H1 (cell line): ENCODE data around the gene POU6F2. TPM values are rescaled to one million over a fixed set of nuclear protein-coding genes. Genes with fewer than 3 reads are reported as not detected.

ENCODE experiments used
- CTCF ChIA-PET: fragments of 300-600 bp; sonication (Branson Sonifier 250); formaldehyde crosslinking; loops from one replicate; lab custom pipeline; 2021; ENCODE audit not compliant: partially characterized antibody; lab: Charles Lee
- POLR2A ChIA-PET: fragments of 300-600 bp; sonication (Branson Sonifier 250); formaldehyde crosslinking; loops from one replicate; lab custom pipeline; 2021; ENCODE audit warnings: inconsistent platforms; ENCODE audit not compliant: partially characterized antibody; lab: Charles Lee
- DNase-seq, 2 experiments: peaks; one replicate each; pipeline versions ENCODE4 v3.0.0 to v3.0.0-alpha.2; 2010 to 2022; ENCODE audit warnings: low spot score in 2 of 2, low read depth in 1 of 2, mixed read lengths in 1 of 2
- FAIRE-seq: peaks from 2 replicates; lab custom pipeline; 2011; peaks lifted over from hg19 to GRCh38; lab: Jason Lieb, UNC
- H2AFZ ChIP-seq: 2 replicates; pipeline ENCODE4 v1.8.1; 2012; ENCODE audit warnings: low read length, inconsistent platforms
- H2AK5ac ChIP-seq: 2 replicates; pipeline ENCODE4 v1.6.1; 2013; ENCODE audit warnings: low read depth, low read length
- H2BK120ac ChIP-seq: replicated peaks from 2 replicates; pipeline ENCODE3; 2013; ENCODE audit warnings: low read depth, low read length, inconsistent platforms
- H2BK12ac ChIP-seq: 2 replicates; pipeline ENCODE4 v1.6.1; 2013; ENCODE audit warnings: low read depth, low read length
- H2BK15ac ChIP-seq: 2 replicates; pipeline ENCODE4 v1.6.1; 2013; ENCODE audit warnings: low read length
- H2BK20ac ChIP-seq: 2 replicates; pipeline ENCODE4 v1.6.1; 2013; ENCODE audit warnings: low read length
- H2BK5ac ChIP-seq: 2 replicates; pipeline ENCODE4 v1.6.1; 2013; ENCODE audit warnings: low read depth, low read length
- H3K14ac ChIP-seq: 2 replicates; pipeline ENCODE4 v1.6.1; 2013; ENCODE audit warnings: inconsistent platforms; ENCODE audit not compliant: insufficient read length
- H3K18ac ChIP-seq: 2 replicates; pipeline ENCODE4 v1.6.1; 2013; ENCODE audit warnings: low read length; ENCODE audit errors: extremely low read depth
- H3K23ac ChIP-seq: 2 replicates; pipeline ENCODE4 v1.6.1; 2013; ENCODE audit warnings: inconsistent platforms; ENCODE audit not compliant: insufficient read length
- H3K23me2 ChIP-seq: 2 replicates; pipeline ENCODE4 v1.6.1; 2013; ENCODE audit warnings: low read depth, low read length
- H3K27ac ChIP-seq: 2 replicates; pipeline ENCODE4 v1.6.1; 2011; ENCODE audit warnings: low read depth, low read length, inconsistent platforms
- H3K27me3 ChIP-seq, 4 experiments: replicated peaks in 1 of 4; 1 replicate in 1 of 4; 2 replicates in 3 of 4; pipeline versions ENCODE4 v1.6.1 to v1.8.1; 2011 to 2013; ENCODE audit warnings: low read length in 3 of 4, mild to moderate bottlenecking in 3 of 4, inconsistent platforms in 2 of 4, mixed read lengths in 2 of 4, moderate library complexity in 1 of 4; ENCODE audit not compliant: control insufficient read depth in 3 of 4, insufficient read depth in 3 of 4; ENCODE audit errors: extremely low read depth in 1 of 4
- H3K36me3 ChIP-seq, 4 experiments: 2 replicates each; pipeline versions ENCODE4 v1.6.1 to v1.8.1; 2011 to 2013; ENCODE audit warnings: mild to moderate bottlenecking in 4 of 4, low read length in 3 of 4, moderate library complexity in 2 of 4, control low read depth in 1 of 4, inconsistent platforms in 1 of 4; ENCODE audit not compliant: insufficient read depth in 4 of 4, control insufficient read depth in 2 of 4
- H3K4ac ChIP-seq: replicated peaks from 2 replicates; pipeline ENCODE3; 2013; ENCODE audit warnings: low read length, low read depth, mixed read lengths, inconsistent platforms; ENCODE audit not compliant: insufficient read length
- H3K4me1 ChIP-seq, 4 experiments: replicated peaks in 1 of 4; 1 replicate in 1 of 4; 2 replicates in 3 of 4; pipeline versions ENCODE4 v1.6.1 to v1.8.1; 2011 to 2013; ENCODE audit warnings: low read length in 3 of 4, inconsistent platforms in 2 of 4, mixed read lengths in 1 of 4; ENCODE audit not compliant: insufficient read depth in 4 of 4, control insufficient read depth in 3 of 4
- H3K4me2 ChIP-seq, 2 experiments: 2 replicates each; pipeline versions ENCODE4 v1.6.1 to v1.8.1; 2011 to 2013; ENCODE audit warnings: low read depth in 2 of 2, low read length in 2 of 2, control low read depth in 1 of 2, inconsistent platforms in 1 of 2, mild to moderate bottlenecking in 1 of 2; ENCODE audit not compliant: insufficient read depth in 1 of 2
- H3K4me3 ChIP-seq, 4 experiments: fragments of 200-600, 300-600 bp in 1 of 4; sonication (generic), shearing (Covaris generic), sonication (Bioruptor Twin) in 1 of 4; 2 replicates each; pipeline versions ENCODE4 v1.5.1 to v1.8.1; 2011 to 2016; ENCODE audit warnings: low read length in 4 of 4, low read depth in 3 of 4, control low read depth in 2 of 4, inconsistent platforms in 2 of 4, mild to moderate bottlenecking in 2 of 4, mixed read lengths in 1 of 4, moderate library complexity in 1 of 4; ENCODE audit not compliant: insufficient read depth in 2 of 4; ENCODE audit errors: extremely low read depth in 1 of 4
- H3K56ac ChIP-seq: replicated peaks from 2 replicates; pipeline ENCODE3; 2013; ENCODE audit warnings: low read depth, mild to moderate bottlenecking, mixed read lengths, low read length, inconsistent platforms; ENCODE audit not compliant: insufficient read length
- H3K79me1 ChIP-seq: 2 replicates; pipeline ENCODE4 v1.6.1; 2013; ENCODE audit warnings: low read depth, low read length, control low read depth
- H3K79me2 ChIP-seq, 2 experiments: 2 replicates each; pipeline versions ENCODE4 v1.6.1 to v1.8.1; 2012 to 2013; ENCODE audit warnings: low read length in 2 of 2, mild to moderate bottlenecking in 2 of 2, inconsistent platforms in 1 of 2; ENCODE audit not compliant: insufficient read depth in 2 of 2, control insufficient read depth in 1 of 2
- H3K9ac ChIP-seq, 4 experiments: replicated peaks in 1 of 4; 1 replicate in 1 of 4; 2 replicates in 3 of 4; pipeline versions ENCODE4 v1.6.1 to v1.8.1; 2011 to 2013; ENCODE audit warnings: low read depth in 3 of 4, low read length in 3 of 4, control low read depth in 2 of 4, mild to moderate bottlenecking in 2 of 4, moderate library complexity in 2 of 4, inconsistent platforms in 1 of 4; ENCODE audit errors: extremely low read depth in 1 of 4
- H3K9me3 ChIP-seq, 2 experiments: 2 replicates each; pipeline versions ENCODE4 v1.6.1 to v1.8.1; 2012 to 2013; ENCODE audit warnings: mild to moderate bottlenecking in 2 of 2, moderate library complexity in 2 of 2, control low read depth in 1 of 2, inconsistent platforms in 1 of 2, low read depth in 1 of 2, low read length in 1 of 2, mixed read lengths in 1 of 2; ENCODE audit not compliant: insufficient read depth in 2 of 2
- H4K20me1 ChIP-seq, 2 experiments: replicated peaks in 1 of 2; 2 replicates each; pipeline versions ENCODE3 to v1.8.1; 2011 to 2013; ENCODE audit warnings: inconsistent platforms in 2 of 2, low read length in 2 of 2, mild to moderate bottlenecking in 1 of 2; ENCODE audit not compliant: insufficient read depth in 2 of 2, control insufficient read depth in 1 of 2
- H4K5ac ChIP-seq: 2 replicates; pipeline ENCODE4 v1.6.1; 2013; ENCODE audit warnings: low read length, low read depth, mixed read lengths, inconsistent platforms; ENCODE audit not compliant: insufficient read length
- H4K8ac ChIP-seq: 2 replicates; pipeline ENCODE4 v1.8.0; 2013; ENCODE audit warnings: mild to moderate bottlenecking, moderate library complexity, low read length, inconsistent platforms; ENCODE audit not compliant: insufficient read depth; ENCODE audit errors: extremely low read depth
- H4K91ac ChIP-seq: replicated peaks from 2 replicates; pipeline ENCODE3; 2013; ENCODE audit warnings: low read length, mixed read lengths, inconsistent platforms; ENCODE audit not compliant: insufficient read length
- ASH2L ChIP-seq: fragments of 200-600, 300-600 bp; sonication (generic); IDR thresholded peaks from one replicate; pipeline ENCODE4 v1.7.1; 2017; ENCODE audit warnings: low read length
- FOSL1 ChIP-seq: IDR thresholded peaks from 2 replicates; pipeline ENCODE4 v1.6.1; 2011; ENCODE audit warnings: mild to moderate bottlenecking, low read depth, low read length, moderate library complexity; ENCODE audit not compliant: insufficient read depth
- NANOG ChIP-seq: IDR thresholded peaks from 2 replicates; pipeline ENCODE4 v1.6.1; 2011; ENCODE audit warnings: low read length, low read depth, mild to moderate bottlenecking, inconsistent platforms; ENCODE audit not compliant: insufficient read depth, poor library complexity, severe bottlenecking
- RFX5 ChIP-seq: IDR thresholded peaks from 2 replicates; pipeline ENCODE4 v1.6.1; 2011; ENCODE audit warnings: low read depth, low read length, improper control_type of control experiment, borderline replicate concordance
- SAP30 ChIP-seq: fragments of 300-600 bp; sonication (generic); IDR thresholded peaks from 2 replicates; pipeline ENCODE4 v1.7.1; 2012; ENCODE audit warnings: low read length, moderate library complexity, mild to moderate bottlenecking, inconsistent platforms; ENCODE audit not compliant: insufficient read depth, insufficient replicate concordance
- SIN3A ChIP-seq, 2 experiments: IDR thresholded peaks in 1 of 2; conservative IDR thresholded peaks in 1 of 2; 2 replicates each; pipeline ENCODE4 v1.6.1; 2011 to 2012; ENCODE audit warnings: low read length in 2 of 2, improper control_type of control experiment in 1 of 2, low read depth in 1 of 2, mild to moderate bottlenecking in 1 of 2
- TAF1 ChIP-seq: IDR thresholded peaks from 2 replicates; pipeline ENCODE4 v1.6.1; 2011; ENCODE audit warnings: mild to moderate bottlenecking, low read depth, low read length
- WGBS, 2 experiments: shearing (Covaris generic) in 1 of 2; methylation state at CpG; one replicate each; pipeline versions ENCODE4 v1.1.6 to v1.1.7; 2013 to 2015; ENCODE audit warnings: low lambda C conversion rate in 2 of 2, mixed read lengths in 2 of 2, inconsistent platforms in 1 of 2, low coverage in 1 of 2, missing lambda C conversion rate in 1 of 2; ENCODE audit not compliant: insufficient replicate concordance in 2 of 2, insufficient coverage in 1 of 2, insufficient read length in 1 of 2; ENCODE audit errors: extremely low coverage in 1 of 2, missing lambda C conversion rate in 1 of 2; 5-methylcytosine and 5-hydroxymethylcytosine counted together
- polyA plus RNA-seq, 7 experiments: library from polyadenylated mRNA; depleted of rRNA in 3 of 7; stranded (reverse) in 5 of 7; unstranded in 2 of 7; fragments of >200 nt in 5 of 7; fragments of 200-250 nt in 2 of 7; gene quantifications; 1 replicate in 5 of 7; 2 replicates in 1 of 7; 4 replicates in 1 of 7; pipeline versions ENCODE4 v1.2.1 to v1.2.3, GENCODE V29; 2011 to 2013; ENCODE audit warnings: missing spikeins in 2 of 7, mixed read lengths in 2 of 7
- total RNA-seq: library from RNA; stranded (reverse); fragmentation: NEBNext Ultra II Directional; extraction: Animal tissue kit (Norgen Biotek cat#: 25700); gene quantifications from 2 replicates; pipeline ENCODE4 v1.2.1, GENCODE V29; 2021

Gene POU6F2
- total and polyA plus RNA-seq, 2 of the 8 experiments (the other 6 are each of a cell fraction or from before 2014, with no cell fraction given), result 1.1 to 2.0 TPM

GRCh38 chr7:39379416-39379815, 401.7 kb downstream of the POU6F2 start:
- Histone ChIP-seq H2BK5ac (no peak overlapping the region), H4K91ac (no peak overlapping the region), H3K56ac (no peak overlapping the region), H3K4me1 (peaks cover 0 to 8% (median 3%) of the 10 kb centered on the region in 4 experiments; a peak in 4 of 7 replicates), H2BK12ac (no peak overlapping the region), H2BK20ac (no peak overlapping the region), H3K79me1 (no peaks in the 10 kb centered on the region), H3K36me3 (no peaks in the 10 kb centered on the region), H3K27ac (no peak overlapping the region), H3K14ac (no peak overlapping the region), H3K4ac (no peak overlapping the region), H3K18ac (no peak overlapping the region), H3K23ac (no peak overlapping the region)
- DNase-seq, result no peak
- ChIA-PET CTCF (interaction anchor here (1.3 to 5.2 kb wide), 3 partner anchors 15 to 74 kb away, joined by 3 to 25 read pairs (median 10); no protein-coding TSS in a partner anchor), POLR2A (no interaction called here)
- 87 to 100% methylated on average over 2 to 5 of the region's 5 CpGs for WGBS, 2 experiments
- TF ChIP-seq FOSL1, result no peak
- no peak for TF ChIP-seq RFX5
- no peak for TF ChIP-seq SAP30
- no peak for TF ChIP-seq TAF1
- TF ChIP-seq NANOG, result no peak
- TF ChIP-seq SIN3A (conservative IDR thresholded peaks at IDR 0.05 in 1 of 2, IDR thresholded peaks at IDR 0.05 in 1 of 2; ENCODE audit: low read depth in 1 of 2, low read length in 2 of 2), result no peak
- no peak for TF ChIP-seq ASH2L
- TF ChIP-seq, all 59 proteins: peak for 0
- Histone ChIP-seq H4K5ac (no peak overlapping the region), H3K27me3 (no peaks in the 10 kb centered on the region), H3K4me2 (no peak overlapping the region), H2AK5ac (no peak overlapping the region), H3K79me2 (no peaks in the 10 kb centered on the region), H2BK120ac (no peak overlapping the region), H2AFZ (no peak overlapping the region), H3K4me3 (no peak overlapping the region), H3K9me3 (no peaks in the 10 kb centered on the region), H3K23me2 (no peaks in the 10 kb centered on the region), H2BK15ac (no peak overlapping the region), H3K9ac (no peak overlapping the region), H4K20me1 (no peaks in the 10 kb centered on the region), H4K8ac (no peak overlapping the region)
- FAIRE-seq, result no peak
